Muscle layer of duodenum (tissue), 2 donors: ENCODE results near the gene PTPRU.

Experiments
- H3K27ac ChIP-seq: one replicate; pipeline ENCODE4 v1.7.0; 2013; ENCODE audit warnings: mild to moderate bottlenecking, low read length
- H3K27me3 ChIP-seq: one replicate; pipeline ENCODE4 v1.7.0; 2013; ENCODE audit warnings: low read depth, mild to moderate bottlenecking, control low read depth, low read length
- H3K36me3 ChIP-seq, 2 donors: one replicate each; pipeline ENCODE4 v1.7.0; 2013; ENCODE audit warnings: low read length in 2 of 2, control low read depth in 1 of 2, mild to moderate bottlenecking in 1 of 2; ENCODE audit not compliant: insufficient read depth in 2 of 2, control insufficient read depth in 1 of 2
- H3K4me1 ChIP-seq, 2 donors: one replicate each; pipeline ENCODE4 v1.7.0; 2013; ENCODE audit warnings: low read length in 2 of 2, mild to moderate bottlenecking in 2 of 2, control low read depth in 1 of 2, moderate library complexity in 1 of 2; ENCODE audit not compliant: insufficient read depth in 2 of 2, control insufficient read depth in 1 of 2
- H3K4me3 ChIP-seq, 2 donors: one replicate each; pipeline ENCODE4 v1.7.0; 2013; ENCODE audit warnings: low read length in 2 of 2, low read depth in 1 of 2, mild to moderate bottlenecking in 1 of 2
- H3K9me3 ChIP-seq, 2 donors: one replicate each; pipeline ENCODE4 v1.7.0; 2013; ENCODE audit warnings: low read length in 2 of 2, control low read depth in 1 of 2, mild to moderate bottlenecking in 1 of 2; ENCODE audit not compliant: control insufficient read depth in 1 of 2
- donor health status: healthy.

Gene PTPRU

GRCh38 chr1:29331729-29332128, 95.4 kb downstream of the PTPRU start:
- Histone ChIP-seq H3K4me3 (no peak overlapping the region), H3K27ac (no peak overlapping the region), H3K27me3 (no peaks in the 10 kb centered on the region), H3K4me1 (no peaks in the 10 kb centered on the region), H3K9me3 (no peaks in the 10 kb centered on the region), H3K36me3 (no peaks in the 10 kb centered on the region)

- no peaks in the 10 kb centered on the region for H3K36me3 ChIP-seq
- H3K27me3 ChIP-seq = no peaks in the 10 kb centered on the region
- H3K4me3 ChIP-seq = no peak overlapping the region
- H3K27ac ChIP-seq = no peak overlapping the region
- no peaks in the 10 kb centered on the region for H3K4me1 ChIP-seq
- H3K9me3 ChIP-seq = no peaks in the 10 kb centered on the region
Measured at GRCh38 chr1:29332204-29332603, 95.9 kb downstream of the PTPRU start.

GRCh38 chr1:29333008-29333407, 96.7 kb downstream of the PTPRU start:
- no peaks in the 10 kb centered on the region for H3K36me3 ChIP-seq
- no peaks in the 10 kb centered on the region for H3K9me3 ChIP-seq
- no peaks in the 10 kb centered on the region for H3K27me3 ChIP-seq
- no peak overlapping the region for H3K27ac ChIP-seq
- no peaks in the 10 kb centered on the region for H3K4me1 ChIP-seq
- H3K4me3 ChIP-seq = no peak overlapping the region

- H3K4me1 ChIP-seq = no peaks in the 10 kb centered on the region
- no peak overlapping the region for H3K4me3 ChIP-seq
- H3K27me3 ChIP-seq = no peaks in the 10 kb centered on the region
- no peaks in the 10 kb centered on the region for H3K36me3 ChIP-seq
- no peak overlapping the region for H3K27ac ChIP-seq
- H3K9me3 ChIP-seq = no peaks in the 10 kb centered on the region
Measured at GRCh38 chr1:29335573-29335972, 99.3 kb downstream of the PTPRU start.

- no peaks in the 10 kb centered on the region for H3K9me3 ChIP-seq
- no peaks in the 10 kb centered on the region for H3K4me1 ChIP-seq
- H3K36me3 ChIP-seq = no peaks in the 10 kb centered on the region
- H3K27ac ChIP-seq = no peak overlapping the region
- H3K4me3 ChIP-seq = no peak overlapping the region
- peaks cover 9% of the 10 kb centered on the region for H3K27me3 ChIP-seq
Measured at GRCh38 chr1:29338908-29339575, 102.7 kb downstream of the PTPRU start.

- Histone ChIP-seq H3K9me3 (no peaks in the 10 kb centered on the region), H3K27me3 (peaks cover 9% of the 10 kb centered on the region), H3K27ac (no peak overlapping the region), H3K4me3 (no peak overlapping the region), H3K36me3 (no peaks in the 10 kb centered on the region), H3K4me1 (no peaks in the 10 kb centered on the region)
Measured at GRCh38 chr1:29341936-29342335, 105.6 kb downstream of the PTPRU start.

GRCh38 chr1:29342351-29342750, 106.0 kb downstream of the PTPRU start:
- H3K27ac ChIP-seq = no peak overlapping the region
- H3K9me3 ChIP-seq = no peaks in the 10 kb centered on the region
- no peak overlapping the region for H3K4me3 ChIP-seq
- H3K27me3 ChIP-seq = peaks cover 9% of the 10 kb centered on the region
- H3K36me3 ChIP-seq = no peaks in the 10 kb centered on the region
- no peaks in the 10 kb centered on the region for H3K4me1 ChIP-seq

GRCh38 chr1:29342983-29343382, 106.7 kb downstream of the PTPRU start:
- peaks cover 9% of the 10 kb centered on the region for H3K27me3 ChIP-seq
- H3K36me3 ChIP-seq = no peaks in the 10 kb centered on the region
- H3K9me3 ChIP-seq = no peaks in the 10 kb centered on the region
- H3K4me1 ChIP-seq = no peaks in the 10 kb centered on the region
- H3K4me3 ChIP-seq = no peak overlapping the region
- H3K27ac ChIP-seq = no peak overlapping the region

- H3K4me1 ChIP-seq = no peaks in the 10 kb centered on the region
- no peaks in the 10 kb centered on the region for H3K36me3 ChIP-seq
- H3K4me3 ChIP-seq = no peak overlapping the region
- H3K27ac ChIP-seq = no peak overlapping the region
- H3K27me3 ChIP-seq = peaks cover 9% of the 10 kb centered on the region
- no peaks in the 10 kb centered on the region for H3K9me3 ChIP-seq
Measured at GRCh38 chr1:29343476-29343875, 107.2 kb downstream of the PTPRU start.

GRCh38 chr1:29343908-29344307, 107.6 kb downstream of the PTPRU start:
- Histone ChIP-seq H3K4me3 (no peak overlapping the region), H3K4me1 (no peaks in the 10 kb centered on the region), H3K27me3 (peaks cover 9% of the 10 kb centered on the region), H3K9me3 (no peaks in the 10 kb centered on the region), H3K36me3 (no peaks in the 10 kb centered on the region), H3K27ac (no peak overlapping the region)

- no peaks in the 10 kb centered on the region for H3K9me3 ChIP-seq
- no peak overlapping the region for H3K4me3 ChIP-seq
- H3K27me3 ChIP-seq = peaks cover 9% of the 10 kb centered on the region
- no peak overlapping the region for H3K27ac ChIP-seq
- no peaks in the 10 kb centered on the region for H3K4me1 ChIP-seq
- H3K36me3 ChIP-seq = no peaks in the 10 kb centered on the region
Measured at GRCh38 chr1:29344336-29344735, 108.0 kb downstream of the PTPRU start.

GRCh38 chr1:29346576-29346975, 110.3 kb downstream of the PTPRU start:
- no peaks in the 10 kb centered on the region for H3K36me3 ChIP-seq
- H3K27me3 ChIP-seq = peaks cover 8% of the 10 kb centered on the region
- H3K4me1 ChIP-seq = no peaks in the 10 kb centered on the region
- H3K27ac ChIP-seq = no peak overlapping the region
- no peak overlapping the region for H3K4me3 ChIP-seq
- no peaks in the 10 kb centered on the region for H3K9me3 ChIP-seq
